HuH-7 (cell line): ENCODE results near the gene CD47.

Source experiments
- DNase-seq: peaks from one replicate; pipeline ENCODE4 v3.0.0; 2011; ENCODE audit warnings: low spot score

CD47 gene

DNA sequence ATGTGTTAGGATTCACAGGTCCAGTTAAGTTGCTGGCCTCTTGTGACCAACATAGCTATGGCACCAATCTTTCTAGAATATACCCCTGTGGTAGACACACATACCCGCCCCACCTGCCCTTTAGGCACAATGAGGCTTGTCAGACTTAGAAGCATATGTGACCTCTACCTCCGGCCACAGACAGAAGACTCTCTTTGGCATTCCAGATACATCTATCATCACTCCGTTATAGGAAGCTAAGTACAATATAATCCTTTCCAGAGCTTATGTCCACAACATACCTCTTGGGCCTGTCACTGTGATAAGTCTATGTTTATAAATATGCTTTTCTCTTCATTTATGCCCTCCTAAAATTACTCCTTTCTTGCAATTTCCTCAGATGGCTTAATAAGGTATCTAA lies 39.8 kb downstream of the CD47 start:
- no peak for DNase-seq

GRCh38 chr3:108047987-108048386 lies 42.8 kb downstream of the CD47 start:
- no peak for DNase-seq

DNA sequence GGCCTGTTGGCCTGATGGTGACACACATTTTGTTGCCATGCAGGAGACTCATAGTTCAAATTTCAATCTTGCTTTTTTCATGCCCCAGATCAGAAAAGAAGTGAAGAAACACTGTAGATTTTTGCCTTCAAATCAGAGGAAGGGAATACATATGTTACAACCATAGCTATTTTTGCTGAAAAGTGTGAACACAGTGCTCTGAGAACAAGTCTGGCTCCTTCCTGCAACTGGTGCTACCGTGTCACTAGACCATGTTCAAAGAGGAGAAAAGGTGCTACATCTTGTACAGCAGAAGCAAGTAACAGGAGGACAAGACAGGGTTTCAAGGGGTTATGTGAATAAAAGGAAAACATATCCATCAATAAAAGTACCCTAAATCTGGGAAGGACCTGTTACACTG lies 44.6 kb downstream of the CD47 start:
- DNase-seq = no peak

- no peak for DNase-seq
Measured at GRCh38 chr3:108044699-108045098, 46.1 kb downstream of the CD47 start.

- DNase-seq = no peak
Measured at GRCh38 chr3:108042300-108042699, 48.5 kb downstream of the CD47 start.

GRCh38 chr3:108041253-108041652 lies 49.6 kb downstream of the CD47 start:
- DNase-seq = no peak

GRCh38 chr3:108037770-108038169 lies 53.1 kb downstream of the CD47 start:
- DNase-seq = no peak

DNA sequence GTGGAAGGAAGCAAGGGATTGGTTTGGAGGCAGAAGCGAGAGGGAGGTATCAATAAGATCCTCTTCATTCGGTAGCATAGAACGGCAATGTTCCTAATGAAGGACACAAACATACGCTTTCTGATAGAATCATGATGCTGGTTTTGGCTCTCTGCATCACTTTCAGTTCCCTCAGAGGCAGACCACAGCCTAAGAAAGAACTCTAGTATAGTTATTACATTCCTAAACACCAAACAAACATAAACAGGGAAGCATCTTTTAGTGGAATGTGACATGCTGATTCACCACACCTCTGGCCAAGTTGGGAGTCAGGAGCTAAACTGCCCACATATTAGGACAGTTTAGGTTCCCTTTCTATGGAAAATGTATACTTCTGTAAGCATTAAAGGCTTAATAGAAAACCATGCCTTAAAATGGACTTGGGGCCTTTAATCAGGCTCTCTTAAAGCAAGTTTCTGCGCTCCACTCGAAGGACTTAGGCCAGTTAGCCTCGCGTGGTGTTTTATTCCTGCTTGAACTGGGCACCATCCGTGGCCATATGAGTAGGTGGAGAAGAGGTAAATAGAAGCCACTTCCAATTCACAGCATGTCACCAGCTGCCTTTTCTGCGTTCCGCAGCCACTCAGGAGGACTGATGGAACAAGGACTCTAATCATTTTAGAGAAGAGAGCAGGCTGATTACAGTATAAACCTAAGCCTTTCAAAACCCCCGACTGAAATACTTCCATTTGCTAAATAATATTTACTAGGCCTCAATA lies 53.7 kb downstream of the CD47 start:
- no peak for DNase-seq

GRCh38 chr3:108036401-108036800 lies 54.4 kb downstream of the CD47 start:
- DNase-seq = no peak

GRCh38 chr3:108035751-108036150 lies 55.1 kb downstream of the CD47 start:
- DNase-seq = no peak

DNA sequence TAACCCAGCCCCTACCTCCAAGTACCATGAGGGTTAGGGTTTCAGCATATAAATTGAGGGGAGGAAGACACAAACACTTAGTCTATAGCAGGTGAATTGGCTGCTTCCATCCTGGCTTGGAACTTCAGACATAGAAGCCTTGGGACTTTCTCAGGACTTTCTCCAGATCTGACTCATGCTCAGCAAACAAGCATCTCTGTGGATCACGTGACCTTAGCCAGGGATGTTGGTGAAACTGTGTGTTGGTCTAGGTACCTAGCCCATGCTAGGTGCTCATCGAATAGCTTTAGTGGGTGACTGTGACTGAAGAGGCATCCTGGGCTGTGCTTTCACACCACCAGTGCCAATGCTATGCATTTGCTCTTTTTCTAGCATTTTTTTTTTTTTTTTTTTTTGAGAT lies 58.9 kb downstream of the CD47 start:
- DNase-seq = no peak

DNA sequence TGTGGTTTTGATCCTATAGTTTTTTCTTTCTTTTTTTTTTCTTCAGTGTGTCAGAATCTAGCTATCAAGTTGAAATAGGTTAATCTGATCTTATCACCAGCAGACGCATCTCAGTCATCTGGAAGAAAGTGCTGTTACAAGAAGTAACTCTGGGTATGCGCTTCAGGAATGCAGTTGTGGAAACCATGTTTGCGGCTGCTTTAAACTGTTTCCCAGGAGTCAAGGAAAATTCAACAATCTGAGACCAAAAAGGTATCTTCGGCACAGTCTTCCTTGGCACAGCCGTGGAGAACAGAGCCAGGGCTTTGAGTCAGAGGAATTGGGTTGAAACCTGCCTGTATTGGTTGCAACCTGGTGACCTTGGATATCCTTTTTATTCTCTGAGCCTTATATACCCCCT lies 59.9 kb downstream of the CD47 start:
- DNase-seq = no peak

GRCh38 chr3:108029466-108029865 lies 61.4 kb downstream of the CD47 start:
- no peak for DNase-seq

GRCh38 chr3:108028896-108029295 lies 61.9 kb downstream of the CD47 start:
- DNase-seq = no peak

DNA sequence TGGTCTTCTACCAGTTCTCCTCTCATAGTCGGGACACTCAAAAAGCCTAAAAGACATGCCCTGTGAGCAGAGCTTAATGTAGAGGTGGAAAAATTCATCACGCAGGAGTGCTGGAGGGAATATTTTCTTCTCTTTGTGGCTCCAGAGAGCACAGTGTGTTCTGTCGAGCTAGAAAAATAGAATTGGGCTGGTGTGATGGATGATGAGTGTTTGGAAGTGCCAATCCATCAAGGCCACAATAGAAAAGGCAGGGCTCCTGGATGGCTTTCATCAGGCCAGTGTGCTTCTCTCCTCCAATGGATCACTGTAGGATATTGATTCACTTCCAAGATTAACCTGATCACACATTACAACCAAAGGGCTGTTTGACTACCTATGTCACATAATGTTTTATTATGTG lies 65.7 kb downstream of the CD47 start:
- DNase-seq = no peak

DNA sequence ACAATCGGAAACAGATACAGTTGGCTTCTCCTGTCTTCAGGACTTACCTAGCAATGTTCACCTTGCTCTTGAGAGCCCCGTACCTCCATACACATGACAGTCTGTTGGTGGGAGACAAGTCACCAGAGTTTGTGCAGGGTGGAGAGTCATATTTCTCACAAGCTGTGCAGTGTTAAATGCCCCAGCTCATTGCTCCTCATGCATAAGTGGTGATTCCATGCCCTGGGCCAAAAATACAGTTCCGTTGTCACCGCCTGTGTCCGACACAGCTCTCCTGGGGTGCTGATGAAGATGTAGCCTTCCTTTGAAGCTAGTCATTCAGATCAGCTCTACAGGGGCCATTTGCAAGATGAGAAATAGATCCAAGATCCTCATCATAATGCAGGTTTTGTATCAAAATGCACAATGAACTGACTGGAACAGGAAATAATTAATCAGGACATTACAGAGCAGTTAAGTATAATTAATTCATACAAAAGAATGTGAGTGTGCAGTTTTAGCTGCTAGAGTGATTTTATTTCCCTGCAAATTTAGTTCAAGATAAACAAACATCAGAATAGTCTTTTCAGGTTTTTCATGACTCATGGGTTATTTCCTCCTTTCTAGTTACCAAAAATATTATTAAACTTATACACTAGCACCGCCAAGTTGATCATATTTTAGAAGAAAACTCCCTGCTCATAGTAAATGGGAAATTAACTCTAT lies 66.5 kb downstream of the CD47 start:
- no peak for DNase-seq

DNA sequence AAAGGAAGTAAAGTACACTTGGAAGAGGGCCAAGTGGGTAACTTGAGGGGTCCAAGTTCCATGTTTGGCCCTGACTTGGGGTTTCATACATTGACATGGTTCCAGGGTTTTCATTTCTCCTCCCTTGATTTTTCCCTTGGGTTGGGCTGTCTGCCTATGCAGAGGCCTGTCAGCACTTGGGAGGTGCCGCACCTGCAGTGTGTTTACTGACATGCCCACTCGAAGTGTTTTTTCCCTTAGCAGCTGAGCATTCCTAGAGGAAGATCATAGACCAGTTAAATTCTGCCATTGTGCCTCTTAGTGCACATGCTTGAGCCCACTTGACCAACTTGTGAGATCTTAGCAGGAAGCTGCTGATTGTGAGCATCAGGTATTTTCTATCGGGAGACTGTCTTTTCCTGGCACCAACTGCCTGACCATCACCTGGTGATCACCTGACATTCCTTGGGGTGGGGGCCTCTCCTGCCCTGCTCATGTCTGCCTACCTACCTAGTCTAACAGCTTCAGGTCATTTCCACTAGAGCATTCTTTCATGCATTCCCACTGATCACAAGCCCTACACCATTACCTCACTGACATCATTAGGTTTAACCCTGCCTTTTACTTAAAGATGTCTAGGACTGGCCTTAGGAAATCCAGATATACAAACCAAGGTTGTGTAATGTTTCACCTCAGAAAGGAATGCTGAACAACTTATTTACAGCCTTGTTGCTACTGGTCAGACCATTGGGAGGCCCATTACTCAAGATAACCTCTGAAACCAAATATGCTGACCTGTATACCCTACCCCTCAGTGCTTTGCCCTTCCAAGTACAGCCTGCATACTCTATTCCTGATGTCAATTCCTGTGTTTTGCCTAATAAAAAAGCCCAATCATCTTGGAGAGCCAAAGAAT lies 68.3 kb downstream of the CD47 start:
- DNase-seq = no peak

DNA sequence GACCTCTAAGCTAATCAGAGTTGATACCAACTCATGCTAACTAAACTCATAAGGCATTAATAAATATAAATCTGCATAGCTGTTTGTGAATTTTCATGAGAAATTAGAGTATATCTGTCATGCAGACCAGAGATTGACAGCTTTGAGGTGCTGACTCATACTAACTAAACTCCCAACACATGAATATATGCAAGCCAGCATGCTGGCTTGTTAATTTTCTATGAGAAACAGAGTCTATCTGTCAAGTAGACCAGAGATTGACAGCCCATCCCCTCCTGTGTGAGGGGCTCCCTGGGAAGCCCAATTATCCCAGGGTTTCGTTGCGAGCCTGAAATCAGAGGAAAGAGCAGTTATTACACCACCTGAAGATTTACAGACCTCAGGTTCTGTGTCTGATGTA lies 69.3 kb downstream of the CD47 start:
- no peak for DNase-seq

- DNase-seq = no peak
Measured at GRCh38 chr3:108021131-108021530, 69.7 kb downstream of the CD47 start.

- no peak for DNase-seq
Measured at GRCh38 chr3:108018552-108018951, 72.3 kb downstream of the CD47 start.

- no peak for DNase-seq
Measured at GRCh38 chr3:108017587-108017986, 73.2 kb downstream of the CD47 start.

- no peak for DNase-seq
Measured at GRCh38 chr3:108014943-108015342, 75.9 kb downstream of the CD47 start.
